Mucosa of stomach (tissue), 1 donor: Measurements from ENCODE around the gene TOP1.
A peak's percentile ranks its signal among the peaks of the same experiment; 100 is the strongest.

ENCODE experiments used
- H3K27me3 ChIP-seq: one replicate; pipeline ENCODE4 v1.7.0; 2013; ENCODE audit warnings: mild to moderate bottlenecking, low read length; ENCODE audit not compliant: control insufficient read depth, insufficient read depth
- H3K36me3 ChIP-seq: one replicate; pipeline ENCODE4 v1.7.0; 2013; ENCODE audit warnings: low read length; ENCODE audit not compliant: control insufficient read depth, insufficient read depth
- H3K4me1 ChIP-seq: one replicate; pipeline ENCODE4 v1.7.0; 2013; ENCODE audit warnings: mild to moderate bottlenecking, low read length; ENCODE audit not compliant: control insufficient read depth, insufficient read depth
- H3K4me3 ChIP-seq: one replicate; pipeline ENCODE4 v1.7.0; 2013; ENCODE audit warnings: low read length
- H3K9ac ChIP-seq: one replicate; pipeline ENCODE4 v1.7.0; 2013; ENCODE audit warnings: mild to moderate bottlenecking, low read length, moderate library complexity
- H3K9me3 ChIP-seq: one replicate; pipeline ENCODE4 v1.7.0; 2013; ENCODE audit warnings: mild to moderate bottlenecking, low read length, moderate library complexity; ENCODE audit not compliant: control insufficient read depth
- donor health status: Pancreatic carcinoma.

TOP1 gene

GRCh38 chr20:41006126-41006935, 22.3 kb upstream of the TOP1 start:
- Histone ChIP-seq H3K4me3 (no peak overlapping the region), H3K9ac (no peak overlapping the region), H3K27me3 (no peaks in the 10 kb centered on the region), H3K9me3 (no peaks in the 10 kb centered on the region), H3K36me3 (no peaks in the 10 kb centered on the region), H3K4me1 (peaks cover 43% of the 10 kb centered on the region)

GRCh38 chr20:41006936-41007474, 21.6 kb upstream of the TOP1 start:
- H3K9me3 ChIP-seq: no peaks in the 10 kb centered on the region
- no peaks in the 10 kb centered on the region for H3K36me3 ChIP-seq
- no peaks in the 10 kb centered on the region for H3K27me3 ChIP-seq
- no peak overlapping the region for H3K4me3 ChIP-seq
- peaks cover 43% of the 10 kb centered on the region for H3K4me1 ChIP-seq
- no peak overlapping the region for H3K9ac ChIP-seq

GRCh38 chr20:41007481-41007880, 21.1 kb upstream of the TOP1 start:
- Histone ChIP-seq H3K4me1 (peaks cover 40% of the 10 kb centered on the region), H3K4me3 (no peak overlapping the region), H3K9ac (no peak overlapping the region), H3K9me3 (no peaks in the 10 kb centered on the region), H3K36me3 (no peaks in the 10 kb centered on the region), H3K27me3 (no peaks in the 10 kb centered on the region)

GRCh38 chr20:41009946-41010345, 18.7 kb upstream of the TOP1 start:
- Histone ChIP-seq H3K9me3 (no peaks in the 10 kb centered on the region), H3K9ac (no peak overlapping the region), H3K4me1 (peaks cover 20% of the 10 kb centered on the region)

GRCh38 chr20:41011551-41012067, 17.0 kb upstream of the TOP1 start:
- Histone ChIP-seq H3K36me3 (no peaks in the 10 kb centered on the region), H3K9ac (no peak overlapping the region), H3K4me1 (peaks cover 4% of the 10 kb centered on the region), H3K27me3 (no peaks in the 10 kb centered on the region), H3K9me3 (no peaks in the 10 kb centered on the region), H3K4me3 (no peak overlapping the region)

More at GRCh38 chr20:41009946-41010345, 18.7 kb upstream of the TOP1 start:
- Histone ChIP-seq H3K36me3 (no peaks in the 10 kb centered on the region), H3K4me3 (no peak overlapping the region), H3K27me3 (no peaks in the 10 kb centered on the region)

GRCh38 chr20:41014561-41015088, 14.0 kb upstream of the TOP1 start:
- no peak overlapping the region for H3K9ac ChIP-seq
- no peaks in the 10 kb centered on the region for H3K36me3 ChIP-seq
- no peak overlapping the region for H3K4me3 ChIP-seq
- H3K27me3 ChIP-seq: no peaks in the 10 kb centered on the region
- peaks cover 14% of the 10 kb centered on the region for H3K4me1 ChIP-seq
- no peaks in the 10 kb centered on the region for H3K9me3 ChIP-seq

GRCh38 chr20:41017448-41018042, 11.1 kb upstream of the TOP1 start:
- no peaks in the 10 kb centered on the region for H3K36me3 ChIP-seq
- no peak overlapping the region for H3K4me3 ChIP-seq
- no peaks in the 10 kb centered on the region for H3K9me3 ChIP-seq
- H3K27me3 ChIP-seq: no peaks in the 10 kb centered on the region
- no peak overlapping the region for H3K9ac ChIP-seq
- H3K4me1 ChIP-seq: peaks cover 13% of the 10 kb centered on the region

GRCh38 chr20:41018153-41018552, 10.5 kb upstream of the TOP1 start:
- H3K27me3 ChIP-seq: no peaks in the 10 kb centered on the region
- no peak overlapping the region for H3K9ac ChIP-seq
- H3K4me3 ChIP-seq: no peak overlapping the region
- H3K9me3 ChIP-seq: no peaks in the 10 kb centered on the region
- H3K36me3 ChIP-seq: no peaks in the 10 kb centered on the region
- peaks cover 10% of the 10 kb centered on the region for H3K4me1 ChIP-seq

GRCh38 chr20:41023549-41023948, 5.1 kb upstream of the TOP1 start:
- no peaks in the 10 kb centered on the region for H3K27me3 ChIP-seq
- H3K36me3 ChIP-seq: no peaks in the 10 kb centered on the region
- H3K9me3 ChIP-seq: no peaks in the 10 kb centered on the region
- no peak overlapping the region for H3K4me3 ChIP-seq
- H3K9ac ChIP-seq: no peak overlapping the region
- peaks cover 4% of the 10 kb centered on the region for H3K4me1 ChIP-seq

GRCh38 chr20:41027366-41027765, 1.3 kb upstream of the TOP1 start:
- H3K4me1 ChIP-seq: peaks cover 20% of the 10 kb centered on the region
- no peaks in the 10 kb centered on the region for H3K36me3 ChIP-seq
- H3K4me3 ChIP-seq: no peak overlapping the region
- H3K9me3 ChIP-seq: no peaks in the 10 kb centered on the region
- H3K27me3 ChIP-seq: no peaks in the 10 kb centered on the region
- H3K9ac ChIP-seq: no peak overlapping the region

GRCh38 chr20:41027872-41028358, 707 bp upstream of the TOP1 start:
- peaks cover 24% of the 10 kb centered on the region for H3K4me1 ChIP-seq
- no peak overlapping the region for H3K4me3 ChIP-seq
- H3K36me3 ChIP-seq: no peaks in the 10 kb centered on the region
- no peaks in the 10 kb centered on the region for H3K27me3 ChIP-seq
- peak overlapping the region; percentile 98 for H3K9ac ChIP-seq
- no peaks in the 10 kb centered on the region for H3K9me3 ChIP-seq
